SK-N-SH (cell line): ENCODE results near the gene ENDOG. TPM values are rescaled to one million over a fixed set of nuclear protein-coding genes. Genes with fewer than 3 reads are reported as not detected.

Source experiments
- CTCF ChIA-PET: fragments of 300-600, 350-600 bp; formaldehyde crosslinking; extraction: SDS; loops from one replicate; lab custom pipeline; 2021; lab: Yijun Ruan, JAX
- POLR2A ChIA-PET: fragments of 350-600 bp; sonication (Branson Sonifier 250); formaldehyde crosslinking; extraction: SDS; loops from one replicate; lab custom pipeline; 2020; ENCODE audit warnings: antibody characterized with exemption, inconsistent platforms; lab: Yijun Ruan, JAX
- DNase-seq: peaks from one replicate; pipeline ENCODE4 v3.0.0; 2012
- H2AFZ ChIP-seq: fragments of 200-600 bp; sonication (generic); 2 replicates; pipeline ENCODE4 v1.8.1; 2016; ENCODE audit warnings: antibody characterized with exemption, mild to moderate bottlenecking, low read depth
- H3F3A ChIP-seq: fragments of 200-600 bp; sonication (generic); replicated peaks from 2 replicates; pipeline ENCODE3; 2016; ENCODE audit warnings: antibody characterized with exemption, mild to moderate bottlenecking; ENCODE audit not compliant: insufficient read depth
- H3K27ac ChIP-seq, 2 experiments: fragments of 200-500 bp in 1 of 2; fragments of 200-600 bp in 1 of 2; sonication (Bioruptor generic) in 1 of 2; sonication (generic), shearing (Covaris generic) in 1 of 2; 2 replicates each; pipeline versions ENCODE4 v1.5.1 to v1.6.1; 2014 to 2016; ENCODE audit warnings: low read depth in 2 of 2, inconsistent platforms in 1 of 2, low read length in 1 of 2, mild to moderate bottlenecking in 1 of 2, mixed read lengths in 1 of 2
- H3K27me3 ChIP-seq: fragments of 200-600 bp; sonication (generic), shearing (Covaris generic); 2 replicates; pipeline ENCODE4 v1.6.1; 2016; ENCODE audit warnings: mixed run types; ENCODE audit not compliant: insufficient read depth
- H3K36me3 ChIP-seq, 2 experiments: fragments of 200-500 bp in 1 of 2; fragments of 200-600 bp in 1 of 2; sonication (Bioruptor generic) in 1 of 2; sonication (generic) in 1 of 2; replicated peaks in 1 of 2; 2 replicates each; pipeline versions ENCODE3 to v1.5.1; 2014 to 2016; ENCODE audit warnings: low read length in 1 of 2, mild to moderate bottlenecking in 1 of 2; ENCODE audit not compliant: insufficient read depth in 2 of 2, control insufficient read depth in 1 of 2
- H3K4me1 ChIP-seq, 2 experiments: fragments of 200-500 bp in 1 of 2; fragments of 200-600 bp in 1 of 2; sonication (Bioruptor generic) in 1 of 2; sonication (generic), shearing (Covaris generic) in 1 of 2; 2 replicates each; pipeline versions ENCODE4 v1.5.1 to v1.6.1; 2014 to 2016; ENCODE audit warnings: low read depth in 1 of 2, low read length in 1 of 2, mixed run types in 1 of 2; ENCODE audit not compliant: insufficient read depth in 2 of 2, control insufficient read depth in 1 of 2
- H3K4me2 ChIP-seq: fragments of 200-600 bp; sonication (generic), shearing (Covaris generic); 2 replicates; pipeline ENCODE4 v1.6.1; 2017; ENCODE audit warnings: mixed run types
- H3K4me3 ChIP-seq, 2 experiments: fragments of 200-500 bp in 1 of 2; fragments of 200-600 bp in 1 of 2; sonication (Bioruptor generic) in 1 of 2; sonication (generic), shearing (Covaris generic) in 1 of 2; 2 replicates each; pipeline versions ENCODE4 v1.5.1 to v1.8.1; 2014 to 2016; ENCODE audit warnings: low read depth in 2 of 2, inconsistent platforms in 1 of 2, low read length in 1 of 2, mild to moderate bottlenecking in 1 of 2, mixed read lengths in 1 of 2, moderate library complexity in 1 of 2
- H3K79me2 ChIP-seq: fragments of 200-600 bp; sonication (generic); 2 replicates; pipeline ENCODE4 v1.8.1; 2017; ENCODE audit warnings: mild to moderate bottlenecking; ENCODE audit not compliant: insufficient read depth
- H3K9ac ChIP-seq: fragments of 200-600 bp; sonication (generic); 2 replicates; pipeline ENCODE4 v1.6.1; 2017; ENCODE audit warnings: mixed run types
- H3K9me2 ChIP-seq: fragments of 200-600 bp; sonication (generic); 2 replicates; pipeline ENCODE4 v1.6.1; 2017; ENCODE audit warnings: mixed run types
- H3K9me3 ChIP-seq: fragments of 200-600 bp; sonication (generic); 2 replicates; pipeline ENCODE4 v1.6.1; 2017; ENCODE audit warnings: mixed run types, mild to moderate bottlenecking, moderate library complexity
- H4K20me1 ChIP-seq: fragments of 200-600 bp; sonication (generic); 2 replicates; pipeline ENCODE4 v1.6.1; 2017; ENCODE audit warnings: mild to moderate bottlenecking, mixed run types; ENCODE audit not compliant: insufficient read depth
- ELF1 ChIP-seq: IDR thresholded peaks from 2 replicates; pipeline ENCODE4 v1.4.0; 2012
- FOSL2 ChIP-seq: IDR thresholded peaks from 2 replicates; pipeline ENCODE4 v1.4.0; 2012; ENCODE audit warnings: low read depth, mild to moderate bottlenecking, moderate library complexity, borderline replicate concordance
- FOXJ3 ChIP-seq: sonication (generic); formaldehyde crosslinking; IDR thresholded peaks from 2 replicates; pipeline ENCODE4 v1.5.1; 2020; ENCODE audit warnings: mild to moderate bottlenecking, missing genetic modification reagents
- GABPA ChIP-seq: IDR thresholded peaks from 2 replicates; pipeline ENCODE4 v1.4.0; 2012; ENCODE audit warnings: low read depth, mild to moderate bottlenecking
- NFIC ChIP-seq: IDR thresholded peaks from 2 replicates; pipeline ENCODE4 v1.4.0; 2012; ENCODE audit warnings: borderline replicate concordance
- POLR2AphosphoS5 ChIP-seq: IDR thresholded peaks from 2 replicates; pipeline ENCODE4 v1.6.1; 2012; ENCODE audit warnings: low read depth, low read length
- RFX5 ChIP-seq: IDR thresholded peaks from 2 replicates; pipeline ENCODE4 v1.6.1; 2012; ENCODE audit warnings: mild to moderate bottlenecking, improper control_type of control experiment, low read length
- RXRA ChIP-seq: IDR thresholded peaks from 2 replicates; pipeline ENCODE4 v1.4.0; 2012; ENCODE audit warnings: low read depth, mild to moderate bottlenecking, borderline replicate concordance
- SMC3 ChIP-seq: IDR thresholded peaks from 2 replicates; pipeline ENCODE4 v1.6.1; 2012; ENCODE audit warnings: low read depth, low read length, improper control_type of control experiment
- TAF1 ChIP-seq: IDR thresholded peaks from 2 replicates; pipeline ENCODE4 v1.6.1; 2012; ENCODE audit warnings: low read depth, mild to moderate bottlenecking, low read length, moderate library complexity, borderline replicate concordance
- TEAD4 ChIP-seq: IDR thresholded peaks from 2 replicates; pipeline ENCODE4 v1.4.0; 2012; ENCODE audit warnings: mild to moderate bottlenecking, borderline replicate concordance; ENCODE audit not compliant: insufficient read depth
- YY1 ChIP-seq: IDR thresholded peaks from 2 replicates; pipeline ENCODE4 v1.4.0; 2012; ENCODE audit warnings: low read depth, mild to moderate bottlenecking
- WGBS: methylation state at CpG from one replicate; pipeline ENCODE4 v1.1.6; 2017; ENCODE audit warnings: low lambda C conversion rate; 5-methylcytosine and 5-hydroxymethylcytosine counted together
- polyA plus RNA-seq, 3 experiments: library from polyadenylated mRNA; depleted of rRNA; stranded (reverse); fragments of >200 nt; gene quantifications; 2 replicates each; pipeline ENCODE4 v1.2.3, GENCODE V29; 2012
- TF ChIP-seq, protein P1 (sequence below): fragments of 200-600 bp; sonication (generic); IDR thresholded peaks from 2 replicates; pipeline ENCODE4 v1.6.1; 2017; ENCODE audit warnings: antibody characterized with exemption, mild to moderate bottlenecking, moderate library complexity
- TF ChIP-seq, protein P2 (sequence below): IDR thresholded peaks from 2 replicates; pipeline ENCODE4 v1.4.0; 2012; ENCODE audit warnings: low read depth, borderline replicate concordance
- TF ChIP-seq, protein P3 (sequence below): IDR thresholded peaks from 2 replicates; pipeline ENCODE4 v1.4.0; 2012; ENCODE audit warnings: low read depth, borderline replicate concordance

Gene ENDOG
- polyA plus RNA-seq, 1 of the 3 experiments (the other 2 are of a cell fraction): 26.6 TPM

DNA sequence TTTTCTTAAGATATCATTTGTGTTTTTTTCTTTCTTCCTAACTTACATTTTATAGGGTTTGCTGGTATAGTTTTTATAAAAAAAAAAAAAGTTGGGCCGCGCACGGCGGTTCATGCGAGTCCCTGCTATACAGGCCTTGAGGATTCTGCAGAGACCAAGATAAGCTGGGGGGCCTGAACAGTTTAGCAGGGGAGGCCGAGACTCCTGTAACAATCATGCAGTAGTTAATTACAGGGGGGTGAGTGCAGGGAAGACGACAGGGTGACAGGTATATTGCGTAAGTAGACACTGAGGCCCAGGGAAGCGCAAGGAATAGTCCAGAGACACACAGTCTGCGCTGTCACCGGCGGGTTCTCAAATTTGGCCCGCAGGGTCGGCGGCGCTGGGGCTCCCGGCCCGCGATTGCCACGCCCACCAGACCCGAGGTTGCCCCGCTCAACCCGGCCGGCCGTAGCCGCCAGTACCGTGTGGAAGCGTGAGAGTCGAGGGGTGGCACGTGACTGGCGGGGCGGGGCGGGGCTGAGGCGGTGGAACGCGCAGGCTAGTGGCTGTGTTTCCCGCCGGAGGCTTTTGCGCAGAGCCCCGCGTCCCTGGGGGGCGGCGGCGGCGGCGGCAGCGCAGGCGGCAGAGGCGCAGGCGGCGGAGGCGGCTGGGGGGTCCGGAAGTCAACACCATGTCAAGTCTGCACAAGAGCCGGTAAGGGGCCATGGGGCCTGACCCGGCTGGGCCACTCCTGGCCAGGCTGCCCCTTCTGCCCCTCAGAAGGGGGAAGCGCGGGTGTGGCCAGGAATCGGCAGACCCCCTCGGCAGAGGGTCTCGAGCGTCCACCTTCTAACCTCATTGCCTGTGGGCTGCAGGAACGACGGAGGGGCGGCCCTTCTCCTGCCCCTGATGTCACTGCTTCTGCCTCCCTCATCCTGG lies 31.4 kb upstream of the ENDOG start, which contains the start of gene TBC1D13 (continued):
- TF ChIP-seq, protein P1, sequence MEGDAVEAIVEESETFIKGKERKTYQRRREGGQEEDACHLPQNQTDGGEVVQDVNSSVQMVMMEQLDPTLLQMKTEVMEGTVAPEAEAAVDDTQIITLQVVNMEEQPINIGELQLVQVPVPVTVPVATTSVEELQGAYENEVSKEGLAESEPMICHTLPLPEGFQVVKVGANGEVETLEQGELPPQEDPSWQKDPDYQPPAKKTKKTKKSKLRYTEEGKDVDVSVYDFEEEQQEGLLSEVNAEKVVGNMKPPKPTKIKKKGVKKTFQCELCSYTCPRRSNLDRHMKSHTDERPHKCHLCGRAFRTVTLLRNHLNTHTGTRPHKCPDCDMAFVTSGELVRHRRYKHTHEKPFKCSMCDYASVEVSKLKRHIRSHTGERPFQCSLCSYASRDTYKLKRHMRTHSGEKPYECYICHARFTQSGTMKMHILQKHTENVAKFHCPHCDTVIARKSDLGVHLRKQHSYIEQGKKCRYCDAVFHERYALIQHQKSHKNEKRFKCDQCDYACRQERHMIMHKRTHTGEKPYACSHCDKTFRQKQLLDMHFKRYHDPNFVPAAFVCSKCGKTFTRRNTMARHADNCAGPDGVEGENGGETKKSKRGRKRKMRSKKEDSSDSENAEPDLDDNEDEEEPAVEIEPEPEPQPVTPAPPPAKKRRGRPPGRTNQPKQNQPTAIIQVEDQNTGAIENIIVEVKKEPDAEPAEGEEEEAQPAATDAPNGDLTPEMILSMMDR: no peak
- no peak for TF ChIP-seq YY1
- no peak for TF ChIP-seq RFX5
- TF ChIP-seq GABPA: peak; percentile 70
- no peak for TF ChIP-seq FOSL2

DNA sequence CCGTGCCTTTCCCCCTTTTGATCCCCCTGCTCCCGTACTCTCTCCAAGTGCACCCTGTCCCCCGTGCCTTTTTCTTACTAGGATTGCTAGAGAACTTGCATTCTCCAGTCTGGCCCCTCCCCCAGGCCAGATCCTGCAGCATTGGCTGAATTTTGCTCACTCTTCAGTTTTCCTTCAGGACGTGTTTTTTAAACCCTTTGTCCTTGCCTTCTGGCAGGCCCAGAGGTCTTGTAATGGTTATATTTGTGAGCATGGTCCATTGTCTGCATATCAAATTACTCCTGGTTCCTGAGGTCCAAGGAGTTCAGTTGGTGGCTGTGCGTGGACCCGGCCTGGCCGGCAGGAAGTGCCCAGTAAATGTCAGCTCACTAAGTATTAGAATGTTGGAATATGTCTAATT lies 30.6 kb upstream of the ENDOG start:
- peak overlapping the region; percentile 91 for H3K4me2 ChIP-seq
- DNase-seq: no peak
- no peaks in the 10 kb centered on the region for H3K9me2 ChIP-seq
- POLR2A ChIA-PET: interaction anchor here (1.8 kb wide), 1 partner anchor 30 kb away, joined by 6 read pairs; the partner anchor contains the start of gene ENDOG
- peak overlapping the region; percentile 61 for H2AFZ ChIP-seq
- H3K79me2 ChIP-seq: peaks cover 28% of the 10 kb centered on the region
- no peaks in the 10 kb centered on the region for H3K9me3 ChIP-seq
- peaks cover 0 to 22% of the 10 kb centered on the region in 2 experiments for H3K36me3 ChIP-seq
- no peaks in the 10 kb centered on the region for H3K27me3 ChIP-seq
- no peak for TF ChIP-seq TEAD4
- no peak for TF ChIP-seq POLR2AphosphoS5
- TF ChIP-seq NFIC: no peak
- TF ChIP-seq, protein P2, sequence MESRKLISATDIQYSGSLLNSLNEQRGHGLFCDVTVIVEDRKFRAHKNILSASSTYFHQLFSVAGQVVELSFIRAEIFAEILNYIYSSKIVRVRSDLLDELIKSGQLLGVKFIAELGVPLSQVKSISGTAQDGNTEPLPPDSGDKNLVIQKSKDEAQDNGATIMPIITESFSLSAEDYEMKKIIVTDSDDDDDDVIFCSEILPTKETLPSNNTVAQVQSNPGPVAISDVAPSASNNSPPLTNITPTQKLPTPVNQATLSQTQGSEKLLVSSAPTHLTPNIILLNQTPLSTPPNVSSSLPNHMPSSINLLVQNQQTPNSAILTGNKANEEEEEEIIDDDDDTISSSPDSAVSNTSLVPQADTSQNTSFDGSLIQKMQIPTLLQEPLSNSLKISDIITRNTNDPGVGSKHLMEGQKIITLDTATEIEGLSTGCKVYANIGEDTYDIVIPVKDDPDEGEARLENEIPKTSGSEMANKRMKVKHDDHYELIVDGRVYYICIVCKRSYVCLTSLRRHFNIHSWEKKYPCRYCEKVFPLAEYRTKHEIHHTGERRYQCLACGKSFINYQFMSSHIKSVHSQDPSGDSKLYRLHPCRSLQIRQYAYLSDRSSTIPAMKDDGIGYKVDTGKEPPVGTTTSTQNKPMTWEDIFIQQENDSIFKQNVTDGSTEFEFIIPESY: no peak
- TF ChIP-seq FOXJ3 (CRISPR knock-in tag): no peak
- no peak for TF ChIP-seq RXRA
- no peak for TF ChIP-seq SMC3
- no peak for TF ChIP-seq TAF1
- no peak for TF ChIP-seq ELF1
- TF ChIP-seq, protein P3, sequence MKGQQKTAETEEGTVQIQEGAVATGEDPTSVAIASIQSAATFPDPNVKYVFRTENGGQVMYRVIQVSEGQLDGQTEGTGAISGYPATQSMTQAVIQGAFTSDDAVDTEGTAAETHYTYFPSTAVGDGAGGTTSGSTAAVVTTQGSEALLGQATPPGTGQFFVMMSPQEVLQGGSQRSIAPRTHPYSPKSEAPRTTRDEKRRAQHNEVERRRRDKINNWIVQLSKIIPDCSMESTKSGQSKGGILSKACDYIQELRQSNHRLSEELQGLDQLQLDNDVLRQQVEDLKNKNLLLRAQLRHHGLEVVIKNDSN: no peak
- H3K27ac ChIP-seq: peak overlapping the region in 1 of 2 experiments; percentile 56; a peak in 1 of 4 replicates
- 15% methylated on average over 7 of the region's 7 CpGs for WGBS
- peaks cover 5% of the 10 kb centered on the region for H3F3A ChIP-seq
- CTCF ChIA-PET: interaction anchor here (1.2 to 2.8 kb wide), 2 partner anchors 31 to 54 kb away, joined by 3 to 14 read pairs; partner anchors contain the start of gene ENDOG
- no peaks in the 10 kb centered on the region for H4K20me1 ChIP-seq
- peak overlapping the region; percentile 74 to 93 for H3K4me3 ChIP-seq
- H3K9ac ChIP-seq: peak overlapping the region; percentile 75
- H3K4me1 ChIP-seq: peaks cover 0 to 10% of the 10 kb centered on the region in 2 experiments; a peak in 1 of 4 replicates
